HG03196 (cell line): Measurements from ENCODE around the gene CALHM5.

ENCODE experiments used
- ATAC-seq: cut with Tn5 transposase; IDR thresholded peaks from one replicate; pipeline ENCODE4 v1.9.1; 2021; ENCODE audit not compliant: unreplicated experiment

The CALHM5 gene

GRCh38 chr6:116545651-116546050 is 34.2 kb downstream of the CALHM5 start, which contains the start of gene TRAPPC3L:
Gene TRAPPC3L (minus strand): TSS chr6:116545684. CDS start chr6:116545514, 170 bp downstream.
- ATAC-seq = no peak

DNA sequence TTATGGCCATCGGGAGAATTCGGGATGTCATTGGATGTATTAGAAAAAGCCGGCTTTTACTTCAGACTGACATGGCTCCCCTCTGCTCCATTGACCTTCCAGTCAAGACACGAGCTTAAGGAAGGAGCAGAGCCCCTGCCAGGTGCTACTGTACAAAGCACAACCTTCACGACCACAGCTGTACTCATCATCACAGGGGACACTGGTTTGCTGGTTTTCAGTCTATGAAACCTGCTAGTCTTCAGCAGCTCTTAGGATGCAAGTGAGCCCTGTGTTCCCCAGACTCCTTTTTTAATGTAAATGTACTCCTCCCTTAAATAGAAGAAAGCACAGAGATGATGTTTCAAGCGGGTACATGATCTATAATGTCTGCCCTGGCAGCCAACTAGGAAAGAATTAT is 35.9 kb downstream of the CALHM5 start:
- no peak for ATAC-seq

- no peak for ATAC-seq
Measured at GRCh38 chr6:116550796-116551195, 39.4 kb downstream of the CALHM5 start.

GRCh38 chr6:116553451-116553850 is 42.0 kb downstream of the CALHM5 start, which contains the start of gene CALHM4:
Gene CALHM4 (plus strand): TSS chr6:116553751. CDS start chr6:116553794, 43 bp downstream.
- no peak for ATAC-seq

GRCh38 chr6:116556065-116556464 is 44.6 kb downstream of the CALHM5 start:
- ATAC-seq = no peak

- ATAC-seq = no peak
Measured at GRCh38 chr6:116556814-116557415, 45.5 kb downstream of the CALHM5 start.

DNA sequence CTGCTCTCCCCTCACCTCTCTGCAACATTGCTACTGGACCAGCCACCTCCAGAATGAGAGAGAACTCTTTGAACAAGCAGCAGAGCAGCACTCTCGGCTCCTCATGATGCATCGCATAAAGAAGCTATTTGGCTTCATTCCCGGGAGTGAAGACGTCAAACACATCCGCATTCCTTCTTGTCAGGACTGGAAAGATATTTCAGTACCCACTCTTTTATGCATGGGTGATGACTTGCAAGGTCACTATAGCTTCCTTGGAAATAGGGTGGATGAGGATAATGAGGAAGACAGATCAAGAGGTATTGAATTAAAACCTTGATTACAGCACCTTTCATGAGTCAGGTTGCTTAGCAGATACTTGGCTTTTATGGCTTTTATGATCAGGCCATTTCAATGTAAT is 46.5 kb downstream of the CALHM5 start:
- no peak for ATAC-seq

- ATAC-seq = no peak
Measured at GRCh38 chr6:116560130-116560529, 48.7 kb downstream of the CALHM5 start.

GRCh38 chr6:116561377-116562018 is 50.1 kb downstream of the CALHM5 start:
- ATAC-seq = peak; percentile 53

GRCh38 chr6:116562019-116562403 is 50.6 kb downstream of the CALHM5 start:
- ATAC-seq = no peak

- no peak for ATAC-seq
Measured at GRCh38 chr6:116562614-116563013, 51.2 kb downstream of the CALHM5 start.

DNA sequence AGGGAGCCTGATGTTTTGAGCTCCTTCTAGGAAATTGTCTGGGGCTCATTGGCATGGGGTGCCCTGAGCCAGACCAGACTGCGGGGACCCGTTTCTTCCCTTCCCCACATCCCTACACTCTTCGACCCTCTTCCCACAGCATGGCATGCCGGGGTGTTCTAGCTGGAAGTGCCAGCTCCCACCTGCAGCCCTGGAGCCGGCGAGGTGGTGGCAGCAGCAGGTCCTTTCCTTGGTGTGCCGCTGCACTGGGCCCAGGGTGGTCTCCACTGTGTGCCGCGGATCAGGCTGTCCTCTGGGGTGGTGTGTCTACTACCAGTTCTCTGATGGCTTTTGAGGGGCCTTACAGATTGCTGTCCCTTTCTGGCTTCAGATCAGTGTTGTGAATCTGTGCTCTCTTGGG is 52.4 kb downstream of the CALHM5 start:
- no peak for ATAC-seq

GRCh38 chr6:116564311-116564710 is 52.9 kb downstream of the CALHM5 start:
- ATAC-seq = no peak

GRCh38 chr6:116564921-116565872 is 53.8 kb downstream of the CALHM5 start:
- no peak for ATAC-seq

DNA sequence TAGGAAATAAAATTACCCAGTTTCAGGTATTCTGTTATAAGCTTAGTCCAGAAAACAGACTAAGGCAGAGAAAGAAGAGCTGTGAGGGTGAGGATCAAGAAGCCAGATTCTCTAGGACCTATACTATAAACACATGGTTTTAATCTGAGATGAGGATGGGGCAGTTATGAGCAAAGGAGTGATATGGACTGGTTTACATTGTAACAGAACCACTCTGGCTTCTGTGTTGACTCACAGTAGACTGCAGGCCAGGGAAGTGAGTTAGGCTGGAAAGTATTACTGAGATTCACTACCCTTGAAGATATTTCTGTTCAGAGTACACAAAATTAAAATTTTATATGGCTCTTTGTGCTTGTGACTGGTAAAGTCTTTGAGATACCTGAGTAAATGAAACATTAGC is 56.7 kb downstream of the CALHM5 start:
- no peak for ATAC-seq

- ATAC-seq = no peak
Measured at GRCh38 chr6:116568821-116569755, 57.6 kb downstream of the CALHM5 start.

GRCh38 chr6:116570856-116571682 is 59.6 kb downstream of the CALHM5 start, which contains the start of gene RWDD1:
Gene RWDD1 (plus strand): TSS chr6:116571504. CDS start chr6:116571583, 79 bp downstream.
- ATAC-seq = peak; percentile 98

DNA sequence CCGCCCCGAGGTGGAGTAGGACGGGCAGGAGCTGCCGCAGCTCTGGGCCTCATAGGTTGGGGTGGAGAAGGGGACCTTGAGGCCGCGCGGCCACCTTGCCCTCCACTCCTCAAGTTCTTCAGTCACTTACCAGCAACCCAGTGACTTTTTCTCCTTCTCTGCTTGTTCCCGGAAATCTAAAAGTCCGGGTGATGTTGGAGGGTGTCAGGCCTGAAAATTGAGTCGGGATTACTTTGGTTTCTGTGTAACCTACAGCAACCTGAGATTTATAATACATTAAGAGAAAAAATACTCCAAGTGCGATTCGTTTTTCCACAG is 60.2 kb downstream of the CALHM5 start:
- ATAC-seq = no peak

DNA sequence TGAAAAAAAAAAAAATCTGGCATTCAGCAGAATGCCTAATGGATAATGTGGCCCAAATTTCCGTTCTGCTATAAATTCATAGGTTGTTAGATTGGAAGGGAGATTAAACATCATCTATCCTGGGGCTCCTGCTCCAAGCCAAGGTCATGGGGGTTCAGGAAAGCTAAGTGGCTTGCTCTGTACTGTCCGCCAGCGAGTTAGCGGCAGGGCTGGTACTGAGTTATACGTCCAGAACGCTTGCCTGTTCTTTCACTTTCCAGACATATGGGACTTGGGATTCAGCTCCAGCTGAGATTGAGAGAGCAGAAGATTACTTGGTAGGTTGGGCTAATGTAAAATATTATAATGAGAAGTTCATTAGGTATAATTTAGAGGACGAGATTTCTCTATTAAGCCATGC is 60.7 kb downstream of the CALHM5 start:
- no peak for ATAC-seq
